Activated CD4-positive, alpha-beta T cell treated with anti-CD3 and anti-CD28 coated beads for 24 hours (primary cell): Measurements from ENCODE around the gene LIFR.

Experiments
- DNase-seq, 2 donors: peaks; one replicate each; pipeline ENCODE4 v3.0.0-alpha.2; 2020; ENCODE audit warnings: low read depth in 2 of 2

The LIFR gene

DNA sequence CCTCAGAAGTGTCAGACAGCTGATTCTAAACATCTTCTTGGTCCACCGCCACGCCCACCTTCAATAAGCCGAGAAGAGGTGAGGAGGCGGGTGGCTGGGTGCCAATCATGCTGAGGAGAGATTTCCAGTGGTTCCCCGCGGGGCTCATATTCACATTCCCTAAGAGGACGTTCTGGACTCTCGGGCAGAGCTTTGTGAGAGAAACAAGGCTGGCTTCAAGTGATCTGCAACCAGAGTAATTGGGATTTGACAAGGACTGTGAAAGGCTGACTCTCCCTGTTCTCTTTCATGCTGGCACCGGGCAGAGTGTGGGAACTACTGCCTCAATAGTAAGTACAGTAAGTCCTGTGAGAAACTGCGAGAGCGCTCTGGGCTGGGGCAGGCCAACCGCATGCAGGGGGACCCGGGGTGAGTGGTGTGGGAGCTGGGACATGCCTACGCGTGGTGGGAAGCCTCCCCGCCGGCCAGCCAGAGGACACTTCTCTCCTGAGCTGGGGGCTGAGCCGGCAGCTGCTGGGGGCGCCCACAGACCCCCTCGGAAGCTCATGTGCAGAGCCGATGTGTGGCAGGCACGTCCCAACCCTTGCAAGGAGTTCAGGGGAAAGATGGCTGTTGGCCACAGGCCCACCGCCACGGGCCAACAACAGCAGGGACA, 110.9 kb downstream of the LIFR start:
- DNase-seq = no peak

DNA sequence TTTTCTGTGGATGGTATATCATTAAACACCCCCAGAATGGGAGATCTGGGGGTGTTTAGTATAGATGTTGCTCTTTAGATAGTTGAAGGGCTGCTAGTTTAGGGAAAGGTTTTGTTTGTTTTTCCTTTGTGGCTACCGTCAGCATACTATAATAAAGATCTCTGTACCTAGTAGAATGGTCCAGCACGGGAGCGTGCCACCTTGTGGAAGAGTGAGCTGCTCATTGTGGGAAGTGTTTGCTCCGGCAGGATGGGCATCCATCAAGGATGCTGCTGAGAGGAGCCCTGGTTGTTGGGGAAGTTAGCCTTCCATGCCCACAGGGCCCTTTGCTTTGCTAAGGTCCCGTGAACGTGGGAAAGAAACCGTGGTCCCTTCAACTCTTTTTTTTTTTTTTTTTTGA, 113.1 kb downstream of the LIFR start:
- no peak for DNase-seq

DNA sequence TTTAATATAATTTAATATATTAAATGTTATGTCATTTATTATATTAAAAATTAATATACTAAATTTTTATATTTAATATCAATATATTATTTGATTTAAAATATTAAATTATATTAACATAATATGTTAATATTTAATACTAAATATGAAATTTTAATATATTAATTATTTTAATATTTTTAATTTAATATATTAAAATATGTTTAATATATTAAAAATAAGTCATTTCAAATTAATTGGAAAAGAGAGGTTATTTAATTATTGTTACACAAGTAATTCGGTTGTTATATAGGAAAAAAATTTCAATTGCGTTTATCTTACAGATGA, 114.2 kb downstream of the LIFR start:
- no peak for DNase-seq

DNA sequence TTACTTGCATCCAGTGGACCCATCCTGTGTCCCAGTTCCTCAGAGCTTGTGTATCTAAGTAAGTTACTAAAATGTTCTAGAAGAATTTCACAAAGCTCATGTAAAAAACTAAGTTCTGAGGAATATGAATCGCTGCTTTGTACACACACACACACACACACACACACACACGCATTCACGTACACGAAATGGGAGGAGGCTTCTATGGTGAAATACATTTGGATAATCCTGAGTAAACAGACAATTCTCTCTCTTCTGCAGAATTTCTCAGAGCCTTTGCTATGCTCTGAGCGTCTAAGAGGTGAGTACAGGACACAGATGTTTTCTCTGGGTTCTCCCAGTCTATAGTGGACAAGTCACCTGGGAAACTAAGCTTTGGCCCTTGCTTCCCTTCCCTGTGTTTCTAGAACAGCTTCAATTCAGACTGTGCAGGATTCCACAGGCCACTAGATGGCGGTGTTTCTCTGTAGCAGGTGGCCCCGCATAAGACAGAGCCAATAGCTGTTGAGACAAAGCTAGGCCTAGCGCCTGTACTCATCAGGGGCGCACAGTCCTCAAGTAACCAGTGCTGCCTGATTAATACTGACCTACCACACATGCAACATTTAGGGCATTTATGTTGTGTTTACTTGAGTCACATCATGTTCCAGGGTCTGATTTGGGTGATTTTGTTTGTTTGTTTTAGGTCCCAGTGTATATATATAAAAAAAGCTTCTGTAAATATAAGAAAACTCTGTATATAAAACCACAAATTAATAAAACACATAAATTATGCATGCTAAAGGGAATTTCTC, 114.8 kb downstream of the LIFR start:
- DNase-seq = peak; percentile 67 to 70

DNA sequence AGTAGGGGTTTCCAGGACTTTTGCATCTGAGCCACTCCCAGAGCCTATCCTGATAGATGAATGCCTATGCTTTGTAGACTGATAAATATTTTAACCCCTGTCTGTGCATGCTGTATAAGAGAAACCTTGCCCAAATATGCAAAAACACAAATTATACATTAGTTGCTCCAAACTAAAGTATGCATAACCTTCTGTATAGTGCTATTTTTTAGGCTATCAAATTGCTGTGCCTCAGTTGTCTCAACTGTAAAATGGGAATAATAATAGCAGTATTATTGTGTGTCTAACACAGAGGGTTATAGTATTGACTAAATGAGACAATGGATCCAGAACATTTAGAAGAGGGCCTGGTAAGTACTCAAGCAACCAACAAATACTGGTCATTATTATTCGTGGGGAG, 117.7 kb downstream of the LIFR start:
- DNase-seq = no peak

DNA sequence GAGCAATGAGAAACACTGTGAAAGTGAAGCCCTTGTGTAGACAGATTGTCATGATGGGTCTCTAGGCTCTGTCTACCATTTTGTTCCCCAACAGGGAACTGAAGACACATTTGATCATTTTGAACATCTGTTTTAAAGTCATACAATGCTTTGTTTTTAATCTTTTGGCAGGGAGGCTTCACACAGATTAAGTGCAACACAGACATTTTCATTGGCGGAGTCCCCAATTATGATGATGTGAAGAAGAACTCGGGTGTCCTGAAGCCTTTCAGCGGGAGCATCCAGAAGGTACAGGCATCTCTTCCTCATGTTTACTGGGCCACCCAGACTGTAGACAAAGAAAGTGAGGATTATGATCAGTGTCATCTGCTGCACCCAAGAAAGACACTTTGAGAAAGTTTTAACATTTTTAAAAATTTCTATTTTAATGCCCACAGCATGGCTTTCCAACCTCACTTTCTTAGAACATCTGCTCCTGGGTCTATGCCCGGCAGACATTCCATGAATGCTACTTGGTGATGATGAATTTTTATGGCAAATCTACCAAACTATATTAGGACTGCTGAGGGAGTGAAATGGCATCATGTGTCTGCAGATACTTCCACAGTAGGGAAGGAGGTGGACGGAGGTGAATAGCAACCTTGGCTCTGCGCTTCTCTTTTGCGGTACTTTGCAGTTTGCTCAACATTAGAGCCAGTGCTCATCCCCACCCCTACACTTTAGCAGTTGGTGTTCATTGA, 121.3 kb downstream of the LIFR start:
- no peak for DNase-seq

DNA sequence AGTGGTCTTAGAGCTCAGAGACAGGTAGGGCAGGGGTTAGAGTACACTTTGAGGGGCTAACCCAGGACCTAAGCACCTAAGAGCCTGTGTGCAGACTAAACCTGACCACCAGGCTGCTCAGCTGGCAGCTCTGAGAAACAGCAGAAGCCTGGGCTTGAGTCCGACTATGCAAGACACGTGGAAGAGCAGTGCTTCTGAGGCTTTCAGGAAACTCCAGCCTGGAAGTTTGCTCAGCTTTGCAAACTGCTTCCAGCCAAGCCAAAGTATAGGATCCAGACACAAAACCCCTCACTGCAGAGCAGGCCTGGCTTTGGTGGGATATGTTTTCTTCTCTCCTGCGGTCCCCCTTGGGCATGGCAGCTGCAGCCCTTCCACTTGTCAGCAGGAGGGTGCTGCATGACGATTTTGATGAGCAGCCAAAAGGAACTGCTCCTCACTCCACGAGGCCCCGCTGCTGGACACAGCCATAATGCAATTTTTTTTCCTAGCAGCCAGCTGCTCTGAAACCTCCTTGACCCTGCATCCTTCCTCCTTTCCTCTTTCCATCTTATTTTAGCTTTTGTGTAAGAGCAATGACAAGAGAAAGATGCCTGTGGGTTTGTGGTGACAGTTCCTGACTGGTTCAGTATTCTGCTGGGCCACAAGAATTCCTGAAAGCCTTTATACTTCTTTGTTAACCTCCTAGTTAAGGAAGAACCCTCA, 123.1 kb downstream of the LIFR start:
- no peak for DNase-seq

DNA sequence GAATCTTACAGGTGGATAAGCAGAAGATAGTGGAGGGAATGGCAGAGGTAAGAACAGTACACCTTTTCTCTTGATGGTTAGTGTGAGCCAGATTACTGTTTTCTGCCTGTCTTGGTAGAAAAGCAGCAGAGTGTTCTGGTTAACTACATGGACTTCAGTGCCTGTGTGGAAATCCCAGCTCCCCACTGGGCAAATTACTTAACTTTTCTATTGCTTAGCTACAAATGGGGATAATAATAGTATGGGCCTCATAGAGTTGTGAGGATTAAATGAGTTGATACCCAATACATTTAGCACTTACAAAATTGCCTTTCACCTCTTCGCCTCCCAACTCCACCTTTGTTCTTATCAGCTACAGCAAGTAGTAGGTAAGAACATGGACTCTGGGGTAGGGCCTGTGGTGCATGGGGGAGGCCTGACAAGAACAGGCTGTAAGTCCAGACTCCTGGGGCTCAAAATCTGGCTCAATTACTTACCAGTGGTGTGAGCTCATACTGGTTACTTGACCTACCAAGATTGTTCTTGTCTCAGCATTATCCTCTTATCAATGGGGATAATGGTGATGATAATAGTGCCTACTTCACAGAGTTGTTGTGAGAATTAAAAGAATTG, 125.1 kb downstream of the LIFR start:
- DNase-seq = no peak

DNA sequence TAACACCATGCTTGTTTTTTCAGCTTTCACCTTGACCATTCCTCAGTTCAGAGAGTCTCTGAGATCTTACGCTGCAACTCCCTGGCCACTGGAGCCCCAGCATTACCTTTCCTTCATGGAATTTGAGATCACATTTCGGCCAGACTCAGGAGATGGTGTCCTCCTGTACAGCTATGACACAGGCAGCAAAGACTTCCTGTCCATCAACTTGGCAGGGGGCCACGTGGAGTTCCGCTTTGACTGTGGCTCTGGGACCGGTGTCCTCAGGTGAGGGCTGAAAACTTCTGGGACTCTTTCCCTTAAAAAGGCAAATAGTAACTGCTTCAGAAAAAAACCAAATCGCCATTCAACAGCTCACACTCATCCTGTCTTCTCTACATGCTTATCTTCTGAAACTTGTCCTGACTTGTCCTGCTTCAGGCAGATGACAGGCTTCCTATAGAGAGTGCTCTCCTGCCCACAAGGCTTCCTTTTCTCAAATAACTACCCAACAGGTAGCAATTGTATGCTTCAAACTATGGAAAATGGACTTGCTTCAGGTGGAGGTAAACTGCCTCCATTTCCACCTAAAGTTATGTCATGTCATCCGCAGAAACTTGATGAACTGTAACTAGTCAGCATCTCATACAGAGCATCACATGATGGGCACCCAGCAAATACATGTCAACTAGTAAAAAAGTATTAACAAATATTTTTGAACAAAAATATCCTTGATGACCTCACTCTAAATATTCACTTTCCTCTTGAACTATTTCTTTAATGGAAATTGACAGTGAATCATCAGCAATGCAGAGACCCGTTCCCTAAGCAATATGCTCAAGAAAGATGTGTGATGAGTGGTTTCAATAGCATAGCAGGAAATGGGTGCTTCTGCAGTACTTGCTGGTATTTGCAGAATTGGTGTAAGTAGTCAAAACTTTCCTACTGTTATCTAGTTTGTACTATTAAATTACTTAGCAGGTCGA, 129.2 kb downstream of the LIFR start:
- no peak for DNase-seq

DNA sequence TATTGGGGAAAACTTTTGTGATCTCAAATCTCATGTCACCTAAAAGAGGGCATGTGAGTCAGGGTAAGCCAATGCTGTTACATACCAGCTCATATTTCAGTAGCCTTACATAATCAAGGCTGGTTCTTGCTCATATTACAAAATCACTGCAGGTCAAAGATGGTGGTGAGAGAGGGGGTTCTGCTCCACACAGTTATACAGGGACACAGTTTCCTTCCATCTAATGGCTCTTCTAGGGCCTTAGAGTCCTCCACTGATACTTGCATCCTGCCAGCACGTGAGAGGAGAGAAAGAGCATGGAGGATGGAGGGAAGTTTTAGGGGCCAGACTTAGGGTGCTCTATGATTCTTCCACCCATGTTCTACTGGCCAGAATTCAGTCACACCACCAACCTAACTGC, 130.0 kb downstream of the LIFR start:
- no peak for DNase-seq
